Measurements from ENCODE around the gene GBF1.
"Not testable (repeated sequence)": the region's sequence is repeated elsewhere in the genome, so short reads cannot be mapped to it uniquely, and the experiment has no call there.

The GBF1 gene

DNA sequence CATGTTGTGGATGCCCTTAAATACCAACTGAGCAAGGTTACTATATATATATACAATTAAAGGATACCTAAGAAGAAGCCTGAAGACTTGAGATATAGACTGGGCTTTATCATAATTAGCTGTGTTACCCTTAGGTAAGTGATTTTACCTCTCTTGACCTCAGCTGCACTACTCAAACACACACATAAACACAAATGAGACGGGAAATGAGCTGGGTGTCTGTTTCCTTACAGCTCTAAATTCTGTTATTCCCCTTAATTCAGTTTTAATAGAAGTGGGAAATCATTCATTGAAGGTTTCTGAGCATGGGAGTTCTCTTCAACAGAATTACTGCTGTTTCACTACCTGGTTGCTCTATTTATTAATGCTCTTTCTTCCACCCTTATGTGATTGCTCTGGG is 60.7 kb downstream of the GBF1 start:
- no peak for DNase-seq

DNA sequence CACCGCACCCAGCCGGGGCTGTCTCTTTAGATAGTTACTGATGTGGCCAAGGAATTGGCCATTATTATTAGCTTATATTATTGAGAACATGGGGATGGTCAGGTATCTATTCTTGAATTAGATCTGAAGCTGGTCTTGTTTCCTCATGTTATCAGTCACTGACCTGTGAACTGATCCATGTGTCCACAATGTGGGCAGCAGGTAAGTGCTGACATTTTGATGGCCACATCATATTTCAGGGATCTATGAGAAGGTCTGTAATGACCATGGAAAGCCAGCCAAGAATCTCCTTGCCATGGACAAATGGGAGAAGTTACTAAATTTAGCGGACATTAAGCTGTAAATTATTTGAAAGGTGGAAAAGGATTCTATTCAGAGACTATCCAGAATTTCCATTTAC is 61.4 kb downstream of the GBF1 start:
- DNase-seq = no peak

DNA sequence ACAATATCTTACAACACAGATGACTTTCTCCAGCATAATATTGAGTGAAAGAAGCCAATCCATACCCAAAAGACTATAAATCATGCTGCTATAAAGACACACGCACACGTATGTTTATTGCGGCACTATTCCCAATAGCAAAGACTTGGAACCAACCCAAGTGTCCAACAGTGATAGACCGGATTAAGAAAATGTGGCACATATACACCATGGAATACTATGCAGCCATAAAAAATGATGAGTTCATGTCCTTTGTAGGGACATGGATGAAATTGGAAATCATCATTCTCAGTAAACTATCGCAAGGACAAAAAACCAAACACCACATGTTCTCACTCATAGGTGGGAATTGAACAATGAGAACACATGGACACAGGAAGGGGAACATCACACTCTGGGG is 63.0 kb downstream of the GBF1 start:
- DNase-seq = not testable (repeated sequence)

DNA sequence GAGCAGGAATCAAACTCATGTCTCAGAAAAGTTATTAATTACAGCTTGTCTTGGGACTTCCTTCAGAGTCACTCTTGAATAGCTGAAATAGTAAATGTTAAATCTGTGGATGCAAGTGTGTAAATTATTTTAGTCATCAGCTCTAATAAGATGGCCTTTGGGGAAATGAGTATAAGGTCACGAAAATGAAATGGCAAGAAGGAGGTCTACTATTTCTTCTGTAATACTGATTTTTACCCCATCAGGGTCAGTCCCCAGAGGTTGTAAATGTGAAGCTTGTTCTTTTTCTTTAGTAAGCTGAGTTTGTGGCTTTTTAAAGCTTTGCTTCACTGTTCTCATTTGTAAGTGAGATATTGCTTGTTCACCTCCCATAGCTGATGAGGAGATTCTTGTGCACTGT is 63.9 kb downstream of the GBF1 start:
- no peak for DNase-seq

DNA sequence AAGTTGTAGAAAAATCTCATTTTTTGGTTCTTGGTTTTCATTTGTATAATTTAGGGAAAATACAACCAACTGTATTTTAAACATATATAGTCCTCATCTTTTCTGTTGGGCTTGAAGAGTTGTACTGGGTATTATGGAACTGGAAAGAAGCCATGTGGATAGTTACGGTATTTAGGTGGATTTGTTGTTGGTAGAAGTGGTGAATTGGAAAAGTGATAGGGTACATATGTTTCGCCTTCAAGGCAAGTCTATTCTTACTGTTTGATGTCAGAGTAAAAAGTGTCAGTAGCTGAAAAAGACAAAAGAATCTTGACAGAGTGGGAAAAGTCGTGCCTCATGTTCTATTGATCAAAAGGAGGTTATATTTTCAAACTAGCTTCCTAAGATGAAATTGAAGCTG is 64.6 kb downstream of the GBF1 start:
- no peak for DNase-seq

DNA sequence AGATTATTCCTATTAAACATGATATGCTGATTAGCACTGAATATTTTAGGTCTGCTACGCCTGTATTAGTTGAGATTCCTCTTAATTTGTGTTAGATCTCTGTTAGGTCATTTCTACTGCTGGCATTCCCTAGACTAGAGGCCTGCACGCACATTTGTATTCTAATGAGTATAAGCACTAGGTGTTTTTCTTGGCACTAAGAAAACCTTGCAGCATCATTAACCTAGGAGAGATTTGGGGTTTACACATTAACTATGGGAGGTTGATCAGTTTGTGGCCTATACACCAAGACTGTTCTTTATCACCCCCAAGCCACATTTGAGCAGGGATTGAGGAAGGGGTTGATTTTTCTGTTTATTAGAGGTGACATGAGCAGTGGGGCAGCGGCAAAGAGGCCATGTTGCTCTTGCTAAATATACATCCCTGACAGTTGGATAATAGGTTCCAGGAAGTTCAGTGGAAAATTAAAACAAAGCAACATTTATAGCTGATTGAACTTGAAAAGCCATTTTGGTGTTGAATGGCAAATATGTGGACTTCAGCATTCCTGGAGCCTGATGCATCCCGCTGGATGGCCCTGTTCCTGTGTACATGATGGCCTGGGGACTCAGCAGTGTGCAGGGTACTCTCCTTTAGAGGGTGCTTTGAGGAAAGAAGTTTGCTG is 65.2 kb downstream of the GBF1 start:
- DNase-seq = no peak

DNA sequence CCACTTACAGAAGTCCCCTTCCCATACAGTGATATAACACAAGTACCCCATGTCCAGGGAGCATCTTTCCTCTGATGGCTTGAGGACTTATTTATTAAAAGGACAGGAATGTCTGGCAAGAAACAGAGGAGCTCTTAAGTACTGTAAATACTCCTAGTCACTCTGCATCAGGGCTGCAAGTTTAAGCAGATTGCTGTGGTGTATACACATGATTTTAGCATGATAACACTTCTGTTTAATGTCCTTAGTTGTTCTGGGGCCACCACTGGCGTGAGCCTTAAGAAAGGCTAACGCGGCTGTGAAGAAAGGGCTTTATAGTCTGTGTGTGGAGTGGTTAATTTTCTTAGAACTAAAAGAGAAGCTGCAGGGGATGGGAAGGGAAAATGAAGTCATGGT is 65.7 kb downstream of the GBF1 start:
- no peak for DNase-seq

DNA sequence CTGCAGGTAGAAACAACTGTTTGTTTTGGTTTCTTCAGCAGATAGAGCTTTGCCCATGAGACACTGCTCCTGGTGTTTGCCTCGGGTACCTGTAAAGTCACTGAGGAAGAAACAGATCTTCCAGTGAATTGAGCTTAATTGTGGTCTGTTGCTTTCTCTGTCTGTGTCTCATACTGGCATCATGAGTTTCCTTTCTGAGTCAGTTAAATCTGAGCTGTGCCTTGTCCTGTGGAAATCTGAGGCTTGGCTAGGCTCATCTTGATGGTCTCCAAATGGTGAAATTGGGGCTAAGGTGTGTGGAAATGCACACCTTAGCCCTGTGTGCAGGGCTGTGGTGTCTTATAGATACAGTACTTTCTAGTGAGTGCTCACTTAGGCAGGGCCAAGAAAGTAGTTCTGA is 67.4 kb downstream of the GBF1 start:
- DNase-seq = peak in 1 of 2 experiments; percentile 11

DNA sequence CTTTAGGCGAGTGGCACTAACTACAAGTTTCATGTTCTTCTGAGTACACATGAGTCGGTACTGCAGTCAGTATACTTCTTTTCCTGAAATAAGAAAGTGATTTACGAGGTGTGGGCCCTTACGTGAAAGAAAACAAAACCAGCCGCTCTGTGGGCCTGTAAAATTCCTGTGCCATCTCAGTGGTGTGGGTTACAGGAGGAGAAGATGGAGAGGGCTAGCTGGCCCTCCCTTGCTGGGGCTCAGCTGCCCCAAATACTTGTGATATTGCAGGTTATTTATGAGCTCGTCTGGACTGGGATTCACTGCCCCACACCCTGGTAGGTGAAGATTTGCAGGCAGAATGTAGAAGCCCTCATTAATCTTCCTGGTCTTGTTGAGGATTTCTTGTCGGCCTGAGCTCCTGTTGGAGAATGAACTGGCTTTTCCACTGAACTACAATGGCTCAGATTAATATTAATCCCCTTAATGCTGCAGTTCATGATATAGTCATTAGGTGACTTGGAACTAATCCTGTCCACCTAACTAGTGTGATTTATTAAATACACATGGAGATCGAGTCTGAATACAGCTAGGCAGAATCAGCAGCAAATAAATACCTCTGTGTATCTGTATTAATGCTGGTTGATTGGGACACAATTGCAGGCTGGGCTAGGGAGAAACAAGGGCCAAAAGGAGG is 68.0 kb downstream of the GBF1 start:
- no peak for DNase-seq

DNA sequence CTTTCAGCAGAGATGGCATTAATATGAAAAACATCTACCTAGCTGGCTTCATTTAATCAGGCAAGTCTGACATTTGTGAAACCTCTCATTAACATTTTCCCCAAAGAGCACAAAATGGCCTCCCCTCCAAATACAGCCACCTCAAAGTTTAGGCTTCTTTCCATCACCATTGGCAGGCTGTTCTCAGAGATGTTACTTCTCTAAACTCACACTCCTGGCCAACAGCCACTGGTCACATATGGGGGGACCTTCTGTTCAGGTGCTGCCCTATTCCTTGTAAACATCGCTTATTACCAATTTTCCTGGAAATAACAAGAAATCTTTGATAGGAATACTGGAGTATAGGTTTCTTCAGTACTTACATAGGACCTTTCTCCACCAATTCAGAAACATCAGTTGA is 69.5 kb downstream of the GBF1 start:
- no peak for DNase-seq

DNA sequence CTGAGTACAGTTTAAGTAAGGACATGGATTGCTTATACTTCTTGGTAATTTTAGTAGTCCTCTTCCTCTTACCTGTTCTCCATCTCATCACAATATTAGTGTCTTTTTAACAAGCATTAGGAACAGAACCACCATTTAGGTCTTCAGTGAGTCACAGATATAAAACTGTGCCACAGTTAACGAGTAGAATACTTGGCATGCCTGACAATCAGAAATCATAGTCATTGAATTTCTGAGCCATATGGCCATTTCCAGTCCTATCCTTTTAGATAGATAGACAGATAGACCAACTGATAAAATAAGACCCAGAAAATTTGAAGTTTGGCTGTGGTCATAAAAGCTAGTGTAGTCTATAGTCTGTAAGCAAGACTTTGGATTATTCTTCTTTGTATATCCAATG is 71.1 kb downstream of the GBF1 start:
- no peak for DNase-seq

DNA sequence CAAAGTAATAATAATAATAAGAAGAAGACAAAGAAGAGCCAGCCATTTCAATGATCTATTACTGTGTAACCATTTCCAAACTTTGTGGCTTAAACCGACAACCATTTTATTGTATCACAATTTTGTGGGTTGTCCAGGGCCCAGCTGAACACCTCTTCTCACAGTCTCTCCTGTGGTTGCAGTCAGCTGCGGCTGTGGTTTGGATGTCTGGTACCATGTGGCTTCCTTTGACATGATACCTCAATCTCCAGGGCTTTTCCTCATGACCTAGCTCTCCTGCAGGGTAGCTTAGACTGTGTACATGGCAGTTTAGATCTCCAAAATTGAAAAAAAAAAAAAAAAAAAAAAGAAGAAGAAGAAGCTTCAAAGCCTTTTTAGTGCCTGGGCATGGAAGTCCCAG is 77.6 kb downstream of the GBF1 start:
- peak; percentile 46 to 50 for DNase-seq

DNA sequence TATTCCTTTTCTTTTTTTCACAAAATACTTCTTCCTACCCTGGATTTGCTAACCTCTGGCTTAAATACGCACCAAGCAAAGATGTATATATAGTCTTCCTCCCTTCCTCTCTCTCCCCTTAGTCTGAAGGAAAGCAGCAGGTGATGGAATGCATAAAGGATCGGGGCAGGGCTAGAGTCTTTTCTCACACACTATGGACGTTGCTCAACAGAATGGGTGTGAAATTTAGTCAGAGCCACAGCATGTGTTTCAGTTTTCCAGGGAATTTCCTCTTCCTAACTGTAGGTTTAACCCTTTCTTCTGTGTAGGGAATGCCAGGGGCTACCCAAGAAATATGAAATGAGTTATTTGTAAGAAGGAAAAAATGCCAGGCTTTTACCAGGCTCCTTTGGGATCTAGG is 78.7 kb downstream of the GBF1 start:
- no peak for DNase-seq

DNA sequence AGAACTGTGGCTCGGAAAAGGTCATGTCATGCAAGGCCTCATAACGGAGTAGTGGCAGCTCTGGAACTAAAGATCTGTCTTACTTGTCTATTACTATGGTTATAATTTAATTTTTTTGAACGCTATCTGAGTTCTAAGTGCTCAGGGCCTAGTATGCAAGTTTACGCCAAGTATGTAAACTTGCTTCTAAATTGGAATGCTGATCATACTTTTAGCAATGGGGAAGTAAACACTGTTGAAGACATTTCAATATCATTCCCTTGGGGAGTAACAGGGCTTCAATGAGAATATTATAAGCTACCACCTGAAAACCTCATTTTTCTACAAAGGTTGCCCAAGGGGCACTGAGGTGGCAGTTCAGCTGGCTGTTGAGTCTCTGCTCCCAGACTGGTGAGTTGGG is 80.7 kb downstream of the GBF1 start:
- DNase-seq = no peak

DNA sequence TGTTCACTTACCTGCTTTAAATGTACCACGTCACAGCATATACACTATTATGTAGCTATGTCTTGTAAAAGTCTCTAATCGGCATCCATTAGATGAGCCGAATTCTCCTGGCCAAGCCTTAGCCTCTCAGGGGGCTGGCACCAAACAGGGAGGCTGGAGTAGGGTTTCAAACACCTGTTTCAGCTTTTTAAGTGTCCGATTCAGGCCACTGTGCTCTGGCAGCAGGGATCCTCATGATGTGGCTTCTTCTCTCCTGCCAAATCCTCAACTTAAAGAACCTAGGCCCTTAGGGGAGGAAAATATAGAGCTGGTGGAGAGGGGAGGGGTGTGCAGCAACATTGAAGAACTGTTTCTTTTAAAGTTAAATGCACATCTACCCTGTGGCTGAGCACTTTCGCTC is 81.7 kb downstream of the GBF1 start:
- DNase-seq = no peak

DNA sequence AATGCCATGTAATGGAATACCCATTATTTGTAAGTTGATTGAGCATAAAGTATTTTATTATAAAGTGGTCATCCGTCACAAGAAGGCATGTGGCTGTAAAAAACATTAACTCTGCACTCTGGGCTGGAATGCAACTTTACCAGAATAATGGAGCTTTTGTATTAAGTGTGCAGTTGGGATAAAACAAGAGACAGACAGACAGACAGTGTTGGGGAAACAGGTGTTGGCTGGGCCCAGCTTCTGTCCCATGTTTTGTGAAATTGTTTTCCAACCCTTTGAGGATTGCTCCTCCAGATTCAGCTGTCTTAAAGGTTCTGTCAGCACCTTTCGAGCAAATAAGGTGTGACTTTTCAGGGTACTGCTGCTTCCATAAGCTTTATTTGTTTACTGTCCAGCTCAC is 82.3 kb downstream of the GBF1 start:
- no peak for DNase-seq

DNA sequence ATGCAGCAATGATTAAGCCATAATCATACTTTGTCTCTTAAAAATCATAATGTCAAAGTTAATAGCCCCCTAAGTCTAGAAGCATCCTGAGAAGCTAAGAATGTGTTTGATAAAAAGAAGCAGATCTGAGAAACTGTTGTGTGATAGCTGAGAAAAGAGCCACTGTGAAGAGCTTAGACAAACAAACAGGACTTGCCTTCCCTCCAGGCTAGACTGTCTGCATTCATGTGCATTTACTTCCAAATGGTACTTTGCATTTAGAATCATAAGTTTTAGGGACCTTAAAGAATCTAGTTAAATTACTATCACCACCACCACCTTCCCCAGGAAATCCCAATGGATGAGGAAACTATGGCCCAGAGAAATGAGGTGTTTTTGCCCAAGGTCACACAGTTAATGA is 87.4 kb downstream of the GBF1 start:
- DNase-seq = no peak

DNA sequence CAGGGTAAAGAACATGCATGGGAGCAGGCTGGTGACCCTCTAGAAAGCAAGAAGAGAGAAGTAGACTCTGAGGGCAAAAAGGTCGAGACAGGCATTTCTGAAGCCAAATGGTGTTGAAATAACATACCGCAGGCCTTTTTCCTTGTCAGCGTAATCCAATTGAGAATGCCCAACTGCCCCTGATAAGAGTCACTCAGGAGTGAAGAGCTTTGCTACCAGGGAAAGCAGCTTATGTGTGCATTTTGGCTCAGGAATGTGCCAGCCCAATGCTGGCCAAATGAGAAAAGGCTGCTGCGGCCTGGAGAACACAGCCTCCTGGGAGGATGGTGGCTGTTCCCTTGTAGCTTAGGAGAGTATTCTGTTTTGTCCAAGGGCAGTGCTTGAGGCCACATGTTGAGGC is 88.8 kb downstream of the GBF1 start:
- no peak for DNase-seq

DNA sequence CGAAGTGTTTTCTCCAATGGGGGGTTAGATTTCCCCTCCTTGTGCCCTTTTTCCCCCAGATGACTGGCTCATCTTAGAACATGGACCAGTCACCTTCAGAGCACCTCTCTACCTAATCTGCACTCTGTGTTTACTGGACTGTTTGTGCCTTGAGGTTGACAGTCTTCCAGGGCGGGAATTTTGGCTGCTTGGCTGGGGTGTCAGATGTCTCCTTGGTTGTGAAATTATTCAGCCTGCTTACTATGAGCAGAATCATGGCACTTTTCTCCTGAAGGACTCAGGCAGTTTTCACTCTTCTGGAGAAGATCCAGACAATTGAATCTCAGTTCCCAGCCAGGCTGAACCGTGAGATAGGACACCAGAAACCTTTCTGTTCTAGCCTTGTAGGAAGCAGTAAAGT is 89.9 kb downstream of the GBF1 start:
- no peak for DNase-seq

DNA sequence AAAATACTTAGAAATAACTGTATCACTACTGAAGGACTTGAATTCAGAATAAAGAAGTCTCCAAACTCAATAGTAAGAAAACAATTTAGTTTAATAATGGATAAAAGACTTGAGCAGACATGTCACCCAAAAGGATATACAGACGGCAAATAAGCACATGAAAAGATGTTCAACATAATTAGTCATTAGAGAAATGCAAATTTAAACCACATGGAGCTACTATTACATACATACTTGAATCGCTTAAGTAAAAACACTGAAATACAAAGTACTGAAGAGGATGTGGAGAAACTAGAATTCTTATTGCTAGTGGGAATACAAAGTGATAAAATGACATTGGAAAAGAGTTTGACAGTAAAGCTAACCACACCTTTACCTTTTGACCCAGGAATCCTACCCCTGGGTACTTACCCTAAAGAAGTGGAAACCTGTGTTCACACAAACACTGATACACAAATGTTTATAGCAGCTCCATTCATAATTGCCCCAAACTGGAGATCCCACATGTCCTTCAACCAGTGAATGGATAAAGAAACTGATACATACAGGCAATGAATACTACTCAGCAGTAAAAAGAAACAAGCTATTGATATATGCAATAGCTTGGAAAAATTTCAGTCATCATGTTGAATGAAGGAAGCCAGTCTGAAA is 95.8 kb downstream of the GBF1 start:
- no peak for DNase-seq

DNA sequence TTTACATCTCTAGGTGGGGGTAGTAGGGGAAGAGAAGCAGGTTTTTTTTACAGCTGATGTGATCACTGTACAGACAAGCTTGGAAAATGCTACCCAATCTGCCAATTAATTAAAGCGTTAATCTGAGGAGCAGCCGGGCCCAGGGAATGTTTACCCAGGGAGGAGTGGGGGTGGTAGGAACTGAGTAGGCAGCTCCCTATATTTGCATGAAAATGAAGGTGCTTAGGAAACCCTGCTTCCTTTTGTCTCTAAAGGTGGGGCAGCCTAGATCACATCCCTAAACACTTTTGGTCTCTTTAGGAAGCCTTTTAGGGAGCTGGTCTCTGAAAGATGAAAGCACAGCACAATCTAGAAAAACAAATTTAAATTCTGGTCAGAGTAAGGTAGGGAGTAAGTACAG is 97.1 kb downstream of the GBF1 start:
- DNase-seq = no peak

DNA sequence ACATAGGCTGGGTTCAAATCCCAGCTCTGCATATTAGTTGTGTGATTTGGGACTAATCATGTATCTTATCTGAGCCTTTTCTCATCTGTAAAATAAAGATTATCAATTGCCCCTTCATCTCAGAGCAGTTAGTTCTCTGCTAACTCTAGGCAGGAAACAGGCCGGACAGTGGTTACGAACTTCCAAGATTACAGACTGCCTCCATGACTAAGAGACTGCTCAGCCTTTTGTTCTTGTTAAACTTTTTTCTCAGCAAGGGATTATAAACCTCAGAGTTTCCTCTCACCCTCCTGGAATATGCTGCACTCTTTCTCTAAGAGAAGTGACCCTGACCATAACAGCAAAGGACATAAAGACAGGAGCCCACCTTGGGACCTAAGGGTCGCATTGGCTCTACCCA is 97.6 kb downstream of the GBF1 start:
- no peak for DNase-seq

DNA sequence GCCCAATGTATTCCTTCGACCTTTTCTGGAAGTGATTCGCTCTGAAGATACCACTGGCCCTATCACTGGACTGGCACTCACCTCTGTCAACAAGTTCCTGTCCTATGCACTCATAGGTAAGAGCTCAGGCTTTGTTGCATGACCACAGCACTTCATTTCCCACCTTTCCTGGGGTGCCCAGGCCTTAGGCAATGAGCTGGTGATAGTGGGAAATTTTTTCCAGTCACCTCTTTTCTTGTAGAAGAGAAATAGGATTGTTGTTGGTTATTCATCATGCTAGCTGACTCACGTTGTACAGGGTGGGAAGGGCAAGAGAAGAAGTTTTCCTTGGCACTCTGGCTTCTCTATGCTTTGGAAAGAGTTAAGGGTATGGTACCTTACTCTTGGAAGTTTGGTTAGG is 98.7 kb downstream of the GBF1 start:
- no peak for DNase-seq

DNA sequence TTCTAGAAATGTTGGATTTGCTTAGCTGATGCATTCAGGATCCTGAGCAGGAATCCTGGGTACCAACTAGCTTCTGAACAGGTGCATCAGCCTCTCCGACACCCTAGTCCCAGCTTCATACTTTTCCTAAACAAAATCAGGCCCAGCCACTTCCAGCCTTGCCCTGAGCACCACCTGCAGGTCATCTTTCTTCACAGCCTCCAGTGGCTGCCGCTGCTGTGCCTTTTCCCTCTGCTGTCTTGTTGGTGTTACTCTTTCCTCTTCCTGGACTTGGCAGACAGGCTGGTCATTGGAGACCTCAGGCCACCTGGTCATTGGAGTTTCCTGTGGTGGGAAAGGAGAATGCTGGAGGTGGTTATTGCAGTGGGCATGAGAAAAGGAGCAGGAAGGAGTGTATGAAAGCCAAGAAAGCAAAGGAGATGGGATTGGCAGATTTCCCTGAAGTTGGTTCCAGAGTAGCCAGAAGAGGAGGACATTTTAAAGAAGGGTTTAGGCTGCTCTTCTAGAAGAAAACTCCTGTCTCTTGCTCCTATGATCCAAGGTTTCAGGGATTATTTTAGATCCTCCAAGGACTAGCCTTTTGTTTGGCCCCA is 102.0 kb downstream of the GBF1 start:
- DNase-seq = peak; percentile 46 to 50

Measured in activated CD4-positive, alpha-beta T cell treated with anti-CD3 and anti-CD28 coated beads, Interleukin-2, amount 50 U/mL, for 48 hours (primary cell).